ENCODE measurements around the gene CCDC149.

The CCDC149 gene

DNA sequence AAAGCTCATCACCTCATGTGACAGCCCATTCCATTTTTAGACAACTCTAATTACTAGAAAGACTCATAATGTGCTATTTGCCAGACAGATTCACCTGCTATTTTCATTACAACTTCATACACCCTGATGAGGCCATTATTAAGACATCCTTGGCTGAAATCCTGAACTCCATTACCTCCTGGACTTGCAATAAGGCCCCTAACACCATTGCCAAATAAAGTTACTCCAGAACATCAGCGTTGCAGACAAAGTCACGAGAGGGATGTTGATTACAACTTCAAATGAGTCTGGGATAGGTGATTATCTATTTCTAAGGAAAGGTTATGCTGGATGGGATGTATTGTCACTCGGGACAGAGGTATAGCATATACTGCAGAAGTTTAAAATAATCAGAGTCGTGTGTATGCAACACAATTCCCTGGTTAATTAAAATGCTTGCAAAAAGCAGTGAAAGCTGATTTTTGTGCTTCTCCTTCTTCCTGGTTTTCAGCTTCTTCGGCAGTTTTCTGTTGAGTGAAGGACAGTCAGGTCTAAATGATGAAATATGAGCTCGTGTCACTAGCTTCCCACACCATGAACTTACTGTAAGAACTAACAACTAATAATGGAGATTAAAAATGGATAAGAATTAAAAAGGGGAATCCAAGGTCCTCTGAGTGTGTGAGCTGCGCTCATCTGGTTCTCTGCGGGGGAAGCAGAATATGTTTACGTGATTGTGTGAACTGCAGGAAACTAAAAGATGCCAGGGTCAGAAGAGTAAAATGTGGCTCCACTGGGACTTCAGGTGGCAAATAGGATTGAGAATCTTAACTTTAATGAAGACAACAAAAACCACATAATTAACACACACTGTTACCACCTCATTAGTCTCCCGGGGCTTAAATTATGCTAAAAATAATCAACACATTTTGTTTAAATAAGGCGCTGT lies 135.0 kb downstream of the CCDC149 start:
- DNase-seq (ENCODE audit: low read depth in 2 of 2) = no peak

DNA sequence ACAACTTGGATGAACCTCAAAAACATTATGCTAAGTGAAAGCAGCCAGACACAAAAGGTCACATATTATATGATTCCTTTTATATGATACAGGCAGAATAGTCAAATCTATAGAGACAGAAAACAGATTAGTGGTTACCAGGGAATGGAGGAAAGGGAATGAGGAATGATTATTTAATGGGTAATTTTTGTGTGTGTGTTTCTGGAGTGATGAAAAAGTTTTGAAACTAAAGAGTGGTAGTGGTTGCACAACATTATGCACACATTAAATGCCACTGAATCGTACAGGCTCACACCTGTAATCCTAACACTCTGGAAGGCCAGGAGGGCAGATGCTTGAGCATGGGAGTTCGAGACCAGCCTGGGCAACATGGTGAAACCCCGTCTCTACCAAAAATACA lies 137.1 kb downstream of the CCDC149 start:
- DNase-seq (ENCODE audit: low read depth in 2 of 2) = no peak

GRCh38 chr4:24775032-24775605 lies 137.7 kb downstream of the CCDC149 start:
- no peak for DNase-seq (ENCODE audit: low read depth in 2 of 2)

DNA sequence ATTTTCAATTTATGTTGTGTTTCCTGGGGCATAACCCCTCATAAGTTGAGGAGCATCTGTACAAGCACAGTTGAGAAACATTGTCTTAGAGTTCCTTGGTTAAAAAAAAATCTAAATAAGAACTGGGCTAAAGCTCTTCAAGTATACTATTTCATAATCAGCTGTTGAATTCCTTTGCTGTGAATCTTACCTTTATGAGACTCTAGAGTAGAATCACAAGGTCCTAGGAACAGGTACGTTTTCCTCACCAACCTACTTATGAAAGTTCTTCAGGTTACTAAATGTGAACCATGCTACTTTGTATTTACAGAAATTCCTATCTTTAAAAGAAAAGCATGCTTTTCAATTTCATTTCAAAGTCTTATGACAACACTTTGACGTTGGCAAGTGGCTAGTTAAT lies 138.4 kb downstream of the CCDC149 start:
- no peak for DNase-seq (ENCODE audit: low read depth in 2 of 2)

GRCh38 chr4:24772952-24773351 lies 139.9 kb downstream of the CCDC149 start:
- DNase-seq (ENCODE audit: low read depth in 2 of 2) = no peak

DNA sequence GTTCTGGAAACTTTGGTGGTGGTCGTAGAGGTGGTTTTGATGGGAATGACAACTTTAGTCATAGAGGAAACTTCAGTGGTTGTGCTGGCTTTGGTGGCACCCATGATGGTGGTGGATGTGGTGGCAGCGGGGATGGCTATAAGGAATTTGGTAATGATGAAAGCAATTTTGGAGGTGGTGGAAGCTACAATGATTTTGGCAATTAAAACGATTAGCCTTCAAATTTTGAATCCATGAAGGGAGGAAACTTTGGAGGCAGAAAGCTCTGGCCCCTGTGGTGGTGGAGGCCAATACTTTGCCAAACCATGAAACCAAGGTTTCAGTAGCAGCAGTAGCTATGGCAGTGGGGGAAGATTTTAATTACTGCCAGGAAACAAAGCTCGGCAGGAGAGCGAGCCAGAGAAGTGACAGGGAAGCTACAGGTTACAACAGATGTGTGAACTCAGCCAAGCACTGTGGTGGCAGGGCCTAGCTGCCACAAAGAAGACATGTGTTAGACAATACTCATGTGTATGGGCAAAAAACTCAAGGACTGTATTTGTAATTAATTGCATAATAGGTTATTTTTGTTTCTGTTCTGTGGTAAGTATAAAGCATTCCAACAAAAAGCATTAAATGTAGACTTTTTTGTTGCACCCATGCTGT lies 140.7 kb downstream of the CCDC149 start:
- DNase-seq (ENCODE audit: low read depth in 2 of 2) = no peak

DNA sequence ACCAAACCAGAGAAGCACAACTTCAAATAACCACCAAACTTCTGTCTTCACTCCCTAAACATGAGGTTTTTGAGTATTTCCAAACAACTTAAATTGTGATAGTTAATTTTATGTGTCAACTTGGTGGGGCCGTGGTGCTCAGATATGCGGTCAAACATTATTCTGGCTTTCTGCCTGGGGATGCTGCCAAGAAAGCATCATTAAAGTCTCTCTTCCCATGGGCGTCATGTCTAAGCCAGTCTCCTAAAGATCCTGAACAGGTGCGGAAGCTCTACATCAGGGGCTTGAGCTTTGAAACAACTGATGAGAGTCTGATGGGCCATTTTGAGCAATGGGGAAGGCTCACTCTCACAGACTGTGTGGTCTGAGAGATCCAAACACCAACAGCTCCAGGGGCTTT lies 141.6 kb downstream of the CCDC149 start:
- no peak for DNase-seq (ENCODE audit: low read depth in 2 of 2)

- no peak for DNase-seq (ENCODE audit: low read depth in 2 of 2)
Measured at GRCh38 chr4:24770667-24771066, 142.2 kb downstream of the CCDC149 start.

DNA sequence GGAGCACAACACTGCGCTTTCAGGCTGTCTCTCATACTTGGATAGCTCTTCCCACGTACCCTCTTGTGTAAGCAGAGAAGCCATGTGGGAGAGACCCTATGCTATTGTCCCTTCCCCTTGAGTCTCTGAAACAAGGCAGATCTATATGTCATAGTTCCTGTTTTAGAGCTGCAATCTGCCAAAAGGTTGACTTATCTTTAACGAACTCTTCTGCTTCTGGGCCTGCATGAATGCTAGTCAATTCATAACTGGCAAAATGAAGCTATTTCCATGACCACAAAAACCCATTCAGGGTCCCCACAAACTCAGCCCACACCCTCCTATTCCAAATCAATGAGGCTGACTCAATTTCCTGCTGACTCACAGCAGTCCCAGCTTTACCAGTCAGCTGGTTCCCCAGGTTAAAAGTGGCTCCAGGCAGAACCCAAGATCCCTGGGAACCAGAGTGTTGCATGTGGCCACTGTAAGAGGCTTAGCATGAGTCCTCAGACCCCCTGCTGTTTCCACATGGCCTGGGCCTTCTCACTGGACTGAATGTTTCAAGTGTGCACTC lies 142.7 kb downstream of the CCDC149 start:
- no peak for DNase-seq (ENCODE audit: low read depth in 2 of 2)

GRCh38 chr4:24769571-24769970 lies 143.3 kb downstream of the CCDC149 start:
- no peak for DNase-seq (ENCODE audit: low read depth in 2 of 2)

DNA sequence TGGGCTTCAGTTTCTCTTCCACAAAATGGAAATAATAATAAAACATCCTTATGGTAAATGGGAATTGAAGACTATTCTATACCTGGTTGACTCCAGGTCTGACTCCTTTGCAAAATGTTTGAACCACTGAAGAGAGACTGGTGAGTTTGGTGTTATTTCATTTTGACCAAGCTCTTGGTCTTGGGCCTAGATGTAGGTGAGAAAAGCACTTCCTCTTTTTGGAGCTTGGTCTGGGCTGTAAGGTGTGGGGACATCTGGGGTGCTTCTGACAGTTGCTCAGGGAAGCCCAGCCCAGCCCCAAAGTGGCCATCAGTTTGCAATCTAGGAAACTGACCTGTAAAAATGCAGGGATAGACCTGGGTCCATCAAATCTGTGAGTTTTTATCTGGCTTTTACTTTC lies 144.2 kb downstream of the CCDC149 start:
- DNase-seq (ENCODE audit: low read depth in 2 of 2) = no peak

DNA sequence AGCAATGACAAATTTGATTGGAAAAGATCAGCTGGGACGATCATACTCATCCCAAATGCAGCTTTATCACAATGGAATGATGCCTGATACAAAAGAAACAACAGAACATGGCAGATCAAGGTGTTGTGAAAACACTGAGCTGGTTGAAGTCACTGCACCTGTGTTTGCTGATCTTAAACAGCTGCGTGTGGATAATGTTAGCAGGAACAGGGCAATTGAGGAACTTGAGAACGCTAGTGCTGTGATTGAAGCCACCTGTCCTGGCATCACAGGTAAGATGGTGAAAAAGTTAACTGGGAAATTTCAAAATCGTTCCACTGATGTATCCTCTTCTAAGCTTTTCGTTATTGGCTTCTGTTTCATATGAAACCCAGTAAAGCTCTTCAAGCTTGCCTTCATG lies 144.8 kb downstream of the CCDC149 start:
- DNase-seq (ENCODE audit: low read depth in 2 of 2) = no peak

DNA sequence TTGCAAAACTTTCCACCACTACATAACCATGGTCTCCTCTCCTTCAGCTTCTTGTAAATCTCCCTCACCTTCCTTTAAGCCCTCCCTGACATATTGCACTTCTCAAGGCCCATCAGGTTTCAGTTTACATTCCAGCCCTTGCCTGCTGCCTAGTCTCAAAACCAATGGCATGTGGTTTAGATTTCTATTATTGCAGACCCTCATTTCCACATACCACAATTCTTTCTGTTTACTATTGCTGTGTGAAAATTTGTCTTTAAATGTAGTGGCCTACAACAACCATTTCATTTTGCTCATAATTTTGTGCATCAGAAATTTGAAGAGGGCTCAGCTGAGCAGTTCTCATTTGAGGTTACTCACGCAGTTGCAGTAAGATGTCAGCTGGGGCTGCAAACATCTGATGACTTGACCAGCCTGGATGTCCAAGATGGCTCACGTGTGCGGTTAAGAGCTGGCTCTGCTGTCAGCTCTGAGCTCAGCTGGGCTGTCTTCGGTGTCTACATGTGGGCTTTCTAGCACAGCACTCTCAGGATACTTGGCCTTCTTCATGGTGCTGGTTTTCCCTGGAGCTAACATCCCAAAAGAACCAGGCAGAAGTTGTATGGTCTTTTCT lies 147.4 kb downstream of the CCDC149 start:
- DNase-seq (ENCODE audit: low read depth in 2 of 2) = no peak

DNA sequence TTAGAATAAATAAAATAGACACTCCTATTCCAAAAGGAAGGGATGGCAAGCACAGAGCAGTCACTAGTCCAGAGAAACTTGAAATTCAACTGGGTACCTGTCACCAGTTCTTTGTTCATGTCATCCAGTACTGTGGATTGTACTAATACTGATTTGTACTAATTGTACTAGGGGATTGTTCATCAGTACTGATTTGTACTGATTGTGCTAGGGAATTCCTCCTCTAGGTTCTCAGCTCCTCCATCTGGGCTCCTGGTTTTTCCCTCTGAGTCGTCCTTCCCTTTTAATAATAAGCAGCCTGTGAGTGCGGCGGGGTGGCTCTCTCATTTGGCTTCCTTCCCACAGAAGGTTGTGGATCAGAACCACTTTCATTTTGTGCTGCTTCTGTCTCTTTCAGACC lies 148.5 kb downstream of the CCDC149 start:
- DNase-seq (ENCODE audit: low read depth in 2 of 2) = no peak

DNA sequence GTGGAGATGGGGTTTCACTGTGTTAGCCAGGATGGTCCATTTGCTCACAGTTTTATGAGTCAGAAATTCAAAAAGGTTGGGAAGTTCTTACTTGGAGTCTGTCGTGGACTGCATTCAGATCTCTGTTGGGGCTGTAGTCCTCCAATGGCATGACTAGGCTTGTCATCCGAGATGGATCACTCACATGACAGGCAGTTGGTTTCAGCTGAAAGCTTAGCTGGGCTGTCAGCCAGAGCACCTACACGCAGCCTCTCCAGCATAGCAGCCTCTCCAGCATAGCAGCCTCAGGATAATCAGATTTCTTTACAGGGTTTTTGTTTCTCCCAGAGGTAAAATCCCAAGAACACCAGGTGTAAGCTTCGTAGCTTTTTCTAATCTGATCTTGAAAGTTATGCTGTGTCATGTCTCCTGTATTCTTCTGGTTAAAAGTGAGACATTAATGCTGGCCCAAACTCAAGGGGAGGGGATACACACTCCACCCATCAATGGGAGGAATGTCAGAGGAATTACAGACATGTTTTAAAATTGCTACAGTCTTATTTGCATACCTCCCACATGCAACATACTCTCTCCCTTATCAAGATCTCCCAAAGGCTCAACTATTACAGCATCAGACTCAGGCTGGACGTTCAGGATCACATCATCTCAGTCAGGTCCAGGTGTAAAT lies 149.1 kb downstream of the CCDC149 start:
- DNase-seq (ENCODE audit: low read depth in 2 of 2) = no peak
